Adipocyte (in vitro differentiated cells): Measurements from ENCODE around the gene DNAH1.

Experiments used
- DNase-seq: peaks from one replicate; pipeline ENCODE4 v3.0.0-alpha.2; 2015; ENCODE audit warnings: low read depth
- H3K27me3 ChIP-seq: replicated peaks from 2 replicates; pipeline ENCODE4 v1.7.0; 2013; ENCODE audit warnings: mild to moderate bottlenecking, low read length, moderate library complexity; ENCODE audit not compliant: control insufficient read depth, insufficient read depth
- H3K36me3 ChIP-seq: 2 replicates; pipeline ENCODE4 v1.7.0; 2013; ENCODE audit warnings: low read length, mild to moderate bottlenecking, moderate library complexity; ENCODE audit not compliant: control insufficient read depth, insufficient read depth, severe bottlenecking
- H3K4me1 ChIP-seq: 2 replicates; pipeline ENCODE4 v1.7.0; 2013; ENCODE audit warnings: mild to moderate bottlenecking, low read length, moderate library complexity; ENCODE audit not compliant: control insufficient read depth, insufficient read depth
- H3K4me3 ChIP-seq: 2 replicates; pipeline ENCODE4 v1.7.0; 2013; ENCODE audit warnings: mild to moderate bottlenecking, low read length, moderate library complexity
- H3K9ac ChIP-seq: 2 replicates; pipeline ENCODE4 v1.7.0; 2013; ENCODE audit warnings: mild to moderate bottlenecking, low read length, moderate library complexity
- H3K9me3 ChIP-seq: 2 replicates; pipeline ENCODE4 v1.7.0; 2013; ENCODE audit warnings: mild to moderate bottlenecking, low read length, moderate library complexity; ENCODE audit not compliant: control insufficient read depth

The DNAH1 gene

DNA sequence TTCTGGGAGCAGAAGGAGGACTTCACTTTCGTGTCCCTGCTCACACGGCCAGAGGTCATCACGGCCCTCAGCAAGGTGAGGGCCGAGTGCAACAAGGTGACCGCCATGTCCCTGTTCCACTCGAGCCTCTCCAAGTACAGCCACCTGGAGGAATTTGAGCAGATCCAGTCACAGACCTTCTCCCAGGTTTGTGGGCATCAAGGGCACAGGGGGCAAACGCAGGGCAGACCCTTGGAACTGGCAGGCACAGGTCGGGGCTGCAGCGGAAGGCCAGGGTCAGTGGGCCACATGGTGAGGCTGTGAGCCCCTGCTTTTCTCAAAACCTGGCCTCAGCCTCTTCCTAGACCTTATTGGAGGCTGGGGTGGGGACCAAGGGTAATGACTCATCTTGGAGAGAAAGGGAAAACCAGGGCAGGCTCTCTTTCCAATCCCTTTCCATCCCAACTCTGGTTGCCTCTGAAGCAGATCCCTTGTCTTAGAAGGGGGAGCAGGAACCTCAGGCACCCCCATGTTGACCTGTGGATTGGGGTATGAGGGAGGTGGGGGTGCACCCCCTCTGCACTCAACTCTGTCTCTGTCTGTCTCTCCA, 29.5 kb downstream of the DNAH1 start:
- Histone ChIP-seq H3K27me3 (no peaks in the 10 kb centered on the region), H3K36me3 (no peaks in the 10 kb centered on the region), H3K4me3 (no peak overlapping the region), H3K9ac (no peak overlapping the region), H3K4me1 (peaks cover 24% of the 10 kb centered on the region), H3K9me3 (no peaks in the 10 kb centered on the region)
- peak; percentile 48 for DNase-seq

DNA sequence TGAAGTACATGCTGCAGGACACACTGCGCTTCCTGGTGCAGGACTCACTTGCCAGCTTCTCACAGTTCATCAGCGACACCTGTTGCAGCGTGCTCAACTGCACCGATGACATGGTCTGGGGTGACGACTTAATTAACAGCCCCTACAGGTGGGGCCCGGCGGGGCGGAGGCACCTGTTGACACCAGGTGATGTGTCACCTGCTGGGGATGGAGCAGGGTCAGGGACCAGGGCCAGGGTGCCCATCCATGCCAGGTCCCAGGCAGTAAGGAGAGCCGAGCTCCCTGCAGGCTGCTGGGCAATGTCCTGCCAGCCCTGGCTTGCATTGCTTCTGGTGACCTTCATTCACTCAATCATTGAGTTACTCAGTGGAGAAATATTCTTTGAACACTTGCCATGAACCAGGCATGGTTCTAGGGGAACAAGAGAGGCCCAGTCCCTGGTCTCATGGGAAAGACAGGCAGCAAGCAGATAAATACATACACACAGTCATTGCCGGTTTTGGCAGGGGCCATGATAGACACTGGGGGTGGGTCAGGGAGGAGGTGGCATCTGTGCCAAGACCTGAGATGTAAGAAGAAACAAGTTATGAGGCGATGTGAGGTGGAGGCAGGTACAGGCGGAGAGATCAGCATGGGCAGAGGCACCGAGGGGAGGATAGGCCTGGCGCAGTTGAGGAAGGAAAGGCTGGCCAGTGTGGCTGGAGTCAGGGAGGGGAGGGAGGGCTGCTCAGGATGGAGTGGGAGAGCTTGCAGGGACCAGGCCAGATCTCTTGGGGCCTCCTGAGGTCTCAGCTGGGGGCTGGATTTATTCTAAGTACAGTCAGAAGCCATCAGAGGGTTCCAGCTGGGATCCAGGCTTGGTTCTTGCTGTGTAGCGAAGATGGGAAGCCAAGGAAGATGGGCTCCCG, 30.8 kb downstream of the DNAH1 start:
- H3K4me3 ChIP-seq: peak overlapping the region; percentile 13
- DNase-seq: peak; percentile 80
- no peaks in the 10 kb centered on the region for H3K27me3 ChIP-seq

DNA sequence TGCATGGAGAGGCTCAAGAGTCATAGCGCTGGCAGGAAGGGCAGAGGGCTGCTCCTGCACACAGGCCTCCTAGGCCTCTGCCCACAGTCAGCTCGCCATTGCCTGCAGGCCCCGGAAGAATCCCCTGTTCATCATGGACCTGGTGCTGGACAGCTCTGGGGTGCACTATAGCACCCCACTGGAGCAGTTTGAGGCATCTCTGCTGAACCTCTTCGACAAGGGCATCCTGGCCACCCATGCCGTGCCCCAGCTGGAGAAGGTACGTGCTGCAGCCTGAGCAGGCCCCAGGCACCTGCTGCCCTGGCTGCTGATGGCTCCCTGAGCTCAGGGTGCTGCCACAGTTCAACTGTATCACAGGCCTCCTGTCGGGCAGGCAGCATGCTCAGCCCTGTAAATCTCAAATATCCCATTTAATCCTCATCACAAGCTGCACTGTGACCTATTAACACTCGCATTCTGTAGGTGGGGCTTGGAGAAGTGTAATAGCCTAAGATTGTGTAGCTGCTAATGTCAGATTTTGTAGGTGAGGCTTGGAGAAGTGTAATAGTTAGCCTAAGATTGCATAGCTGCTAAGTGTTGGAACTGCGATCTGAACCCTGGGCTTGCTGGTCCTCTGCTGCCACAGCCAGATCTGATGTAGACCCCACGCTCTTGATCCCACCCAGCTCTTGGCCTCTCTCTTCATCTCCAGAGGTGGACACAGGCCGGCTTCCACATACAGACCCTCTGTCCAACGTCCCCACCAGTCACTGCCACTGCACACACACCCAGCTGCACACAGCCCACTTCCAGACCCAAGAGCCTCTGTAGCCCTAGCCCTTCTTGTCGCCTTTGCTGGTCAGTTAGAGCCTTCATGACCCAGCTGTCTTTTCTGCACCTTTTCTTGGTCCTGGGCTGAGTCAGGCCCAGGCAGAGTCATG, 31.9 kb downstream of the DNAH1 start:
- Histone ChIP-seq H3K9ac (no peak overlapping the region), H3K36me3 (peaks cover under 1% of the 10 kb centered on the region), H3K4me3 (no peak overlapping the region), H3K27me3 (no peaks in the 10 kb centered on the region), H3K9me3 (no peaks in the 10 kb centered on the region), H3K4me1 (peaks cover 24% of the 10 kb centered on the region)
- no peak for DNase-seq

More for the DNA sequence above, 30.8 kb downstream of the DNAH1 start:
- Histone ChIP-seq H3K4me1 (peaks cover 24% of the 10 kb centered on the region), H3K9ac (no peak overlapping the region), H3K36me3 (no peaks in the 10 kb centered on the region), H3K9me3 (no peaks in the 10 kb centered on the region)

DNA sequence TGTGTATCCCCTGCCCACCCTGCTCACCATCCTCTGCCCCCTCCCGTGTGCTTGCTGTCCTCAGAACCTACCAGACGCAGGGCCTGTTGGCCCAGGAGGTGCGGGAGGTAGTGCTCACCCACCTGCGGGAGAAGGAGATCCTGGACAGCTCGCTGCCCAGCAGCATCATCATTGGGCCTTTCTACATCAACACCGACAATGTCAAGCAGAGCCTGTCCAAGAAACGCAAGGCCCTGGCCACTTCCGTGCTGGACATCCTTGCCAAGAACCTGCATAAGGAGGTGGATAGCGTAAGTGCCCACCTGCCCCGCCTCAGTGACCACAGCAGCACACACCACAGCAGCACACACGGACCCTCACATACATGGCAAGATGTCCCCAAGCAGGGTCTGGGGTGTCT, 33.0 kb downstream of the DNAH1 start:
- Histone ChIP-seq H3K36me3 (peaks cover 12% of the 10 kb centered on the region), H3K27me3 (no peaks in the 10 kb centered on the region), H3K4me3 (no peak overlapping the region), H3K4me1 (peaks cover 24% of the 10 kb centered on the region), H3K9ac (no peak overlapping the region), H3K9me3 (no peaks in the 10 kb centered on the region)
- no peak for DNase-seq

DNA sequence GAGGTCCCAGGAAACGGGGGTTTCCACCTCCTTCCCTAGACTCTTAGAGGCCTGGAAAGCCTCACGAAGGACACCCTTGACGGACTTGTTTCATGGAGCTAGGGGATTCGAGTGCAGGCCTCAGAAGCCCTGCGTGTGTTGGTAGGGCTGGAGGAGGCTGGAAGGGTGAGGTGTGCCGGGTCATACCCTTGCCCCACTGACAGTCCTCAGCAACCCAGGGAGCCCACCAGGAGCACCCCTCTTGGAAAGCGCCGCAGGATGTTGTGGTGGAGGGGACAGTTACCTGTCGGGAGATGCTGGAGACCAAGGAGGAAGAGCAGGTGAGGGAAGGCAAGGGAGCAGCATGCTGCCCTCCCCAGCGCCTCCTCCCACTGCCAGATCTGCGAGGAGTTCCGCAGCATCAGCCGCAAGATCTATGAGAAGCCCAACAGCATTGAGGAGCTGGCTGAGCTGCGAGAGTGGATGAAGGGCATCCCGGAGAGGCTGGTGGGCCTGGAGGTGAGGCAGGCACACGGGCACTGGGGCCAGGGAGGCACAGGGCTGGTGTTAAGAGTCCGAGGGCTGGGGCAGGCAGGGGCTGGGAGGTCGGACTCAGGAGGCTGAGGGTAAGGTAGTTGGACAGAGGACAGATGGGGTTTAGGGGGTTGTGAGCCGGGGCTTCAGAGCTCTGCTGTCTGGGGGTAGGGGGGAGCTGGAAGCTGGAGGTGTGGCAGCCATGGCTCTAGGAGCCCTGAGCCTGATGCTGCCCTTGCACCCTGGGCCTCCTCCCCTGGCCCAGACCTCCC, 33.7 kb downstream of the DNAH1 start:
- Histone ChIP-seq H3K4me3 (no peak overlapping the region), H3K4me1 (peaks cover 24% of the 10 kb centered on the region), H3K27me3 (no peaks in the 10 kb centered on the region), H3K9ac (no peak overlapping the region), H3K9me3 (no peaks in the 10 kb centered on the region), H3K36me3 (peaks cover 15% of the 10 kb centered on the region)
- DNase-seq: no peak

DNA sequence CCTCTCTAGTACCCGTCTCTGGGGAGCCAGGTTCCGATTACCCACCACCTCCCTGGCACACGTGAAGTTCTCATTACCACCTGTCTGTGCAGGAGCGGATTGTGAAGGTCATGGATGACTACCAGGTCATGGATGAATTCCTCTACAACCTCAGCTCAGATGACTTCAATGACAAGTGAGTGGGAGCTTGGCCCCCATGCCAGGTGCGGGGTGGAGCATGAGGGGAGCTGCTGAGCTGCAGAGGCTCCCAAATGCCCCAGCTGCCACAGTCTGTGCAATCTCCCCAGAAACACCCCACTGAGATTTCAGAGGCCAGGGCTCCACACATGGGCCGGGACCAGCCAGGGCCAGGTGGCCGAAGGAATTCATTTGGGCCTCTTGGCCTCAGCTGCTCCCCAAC, 34.3 kb downstream of the DNAH1 start:
- Histone ChIP-seq H3K4me1 (peaks cover 22% of the 10 kb centered on the region), H3K36me3 (peaks cover 16% of the 10 kb centered on the region), H3K27me3 (no peaks in the 10 kb centered on the region), H3K9me3 (no peaks in the 10 kb centered on the region), H3K4me3 (no peak overlapping the region), H3K9ac (no peak overlapping the region)
- no peak for DNase-seq

DNA sequence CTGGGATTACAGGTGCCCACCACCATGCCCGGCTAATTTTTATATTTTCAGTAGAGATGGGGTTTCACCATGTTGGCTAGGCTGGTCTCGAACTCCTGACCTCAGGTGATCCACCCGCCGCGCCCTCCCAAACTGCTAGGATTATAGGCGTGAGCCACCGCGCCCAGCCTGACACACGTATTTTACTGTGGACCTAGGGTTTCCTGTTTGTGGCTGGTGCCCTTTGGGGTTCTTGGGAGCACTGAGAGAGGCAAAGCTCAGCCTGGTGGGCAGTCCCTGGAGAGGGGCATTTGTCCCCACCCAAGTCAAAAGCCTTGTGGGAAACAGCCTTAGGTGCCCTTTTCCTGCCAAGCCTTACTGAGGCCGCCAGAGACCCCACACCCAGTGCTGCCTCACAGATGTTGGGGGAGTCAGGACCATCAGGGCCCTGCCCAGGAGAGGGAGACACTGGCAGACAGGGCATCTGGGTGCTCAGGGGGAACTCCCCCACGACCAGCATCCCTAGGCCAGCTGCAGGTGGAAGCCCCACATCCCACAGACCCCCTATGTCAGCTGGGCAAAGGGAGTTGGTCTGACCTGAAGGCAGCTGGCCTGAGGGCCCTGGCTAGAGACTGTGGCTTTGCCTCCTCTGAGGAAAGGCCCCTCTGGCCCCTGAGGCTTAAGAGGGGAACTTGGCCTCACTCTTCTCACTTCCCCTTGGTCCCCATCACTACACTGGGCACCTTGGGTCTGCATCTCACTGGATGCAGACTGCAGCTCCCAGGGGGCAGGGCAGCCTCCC, 35.1 kb downstream of the DNAH1 start:
- Histone ChIP-seq H3K4me1 (peaks cover 14% of the 10 kb centered on the region), H3K36me3 (peaks cover 16% of the 10 kb centered on the region), H3K4me3 (no peak overlapping the region), H3K9me3 (no peaks in the 10 kb centered on the region), H3K9ac (no peak overlapping the region), H3K27me3 (no peaks in the 10 kb centered on the region)
- no peak for DNase-seq

DNA sequence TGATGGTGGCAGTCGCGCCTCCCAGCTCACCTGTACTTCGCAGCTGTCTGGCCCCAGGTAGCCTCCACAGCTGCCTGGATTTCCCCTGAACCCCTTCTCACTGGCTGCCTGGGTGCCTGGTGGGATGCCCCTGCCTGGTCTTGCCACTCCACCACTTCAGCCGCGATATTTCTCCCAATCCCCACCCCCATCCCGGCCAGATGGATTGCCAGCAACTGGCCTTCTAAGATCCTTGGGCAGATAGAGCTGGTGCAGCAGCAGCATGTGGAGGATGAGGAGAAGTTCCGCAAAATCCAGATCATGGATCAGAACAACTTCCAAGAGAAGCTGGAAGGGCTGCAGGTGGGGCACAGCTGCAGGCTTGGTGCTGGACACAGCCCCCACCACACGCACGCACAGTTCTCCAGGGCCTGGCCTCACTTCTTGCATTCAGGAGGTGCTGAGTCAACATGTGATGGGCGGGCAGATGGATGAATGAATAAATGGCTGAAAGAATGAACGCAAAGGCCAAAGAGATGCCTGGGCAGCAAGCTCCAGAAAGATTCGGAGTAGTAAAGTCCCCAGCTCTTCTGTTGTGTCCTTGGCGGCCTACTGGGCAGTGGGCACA, 35.7 kb downstream of the DNAH1 start:
- Histone ChIP-seq H3K27me3 (no peaks in the 10 kb centered on the region), H3K9ac (no peak overlapping the region), H3K4me3 (no peak overlapping the region), H3K9me3 (no peaks in the 10 kb centered on the region), H3K4me1 (peaks cover 7% of the 10 kb centered on the region), H3K36me3 (peaks cover 16% of the 10 kb centered on the region)
- DNase-seq: no peak

DNA sequence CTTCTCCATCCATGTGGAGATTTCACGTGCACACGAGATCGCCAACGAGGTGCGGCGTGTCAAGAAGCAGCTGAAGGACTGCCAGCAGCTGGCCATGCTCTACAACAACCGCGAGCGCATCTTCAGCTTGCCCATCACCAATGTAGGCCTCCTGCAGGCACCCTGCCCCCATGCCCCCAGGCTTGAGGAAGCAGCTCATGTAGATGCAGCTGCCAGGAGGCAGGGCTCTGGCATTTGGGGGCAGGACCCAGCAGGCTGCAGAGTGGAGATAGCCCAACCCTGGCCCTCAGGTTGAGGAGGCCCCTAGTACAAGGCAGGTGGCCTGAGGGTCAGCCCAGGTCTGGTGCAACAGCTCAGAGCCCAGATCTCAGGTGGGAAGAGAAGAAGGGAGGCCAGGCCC, 36.4 kb downstream of the DNAH1 start:
- no peak overlapping the region for H3K4me3 ChIP-seq
- peaks cover 16% of the 10 kb centered on the region for H3K36me3 ChIP-seq
- no peak for DNase-seq
- H3K9ac ChIP-seq: no peak overlapping the region
- no peaks in the 10 kb centered on the region for H3K27me3 ChIP-seq
- no peaks in the 10 kb centered on the region for H3K9me3 ChIP-seq
- H3K4me1 ChIP-seq: peaks cover under 1% of the 10 kb centered on the region
